ENCODE data around the gene POSTN. TPM values are rescaled to one million over a fixed set of nuclear protein-coding genes. Genes with fewer than 3 reads are reported as not detected.

POSTN gene
- total RNA-seq, 4 donors from 2014 or later = 8.3 to 28.7 (median 16.5) TPM

DNA sequence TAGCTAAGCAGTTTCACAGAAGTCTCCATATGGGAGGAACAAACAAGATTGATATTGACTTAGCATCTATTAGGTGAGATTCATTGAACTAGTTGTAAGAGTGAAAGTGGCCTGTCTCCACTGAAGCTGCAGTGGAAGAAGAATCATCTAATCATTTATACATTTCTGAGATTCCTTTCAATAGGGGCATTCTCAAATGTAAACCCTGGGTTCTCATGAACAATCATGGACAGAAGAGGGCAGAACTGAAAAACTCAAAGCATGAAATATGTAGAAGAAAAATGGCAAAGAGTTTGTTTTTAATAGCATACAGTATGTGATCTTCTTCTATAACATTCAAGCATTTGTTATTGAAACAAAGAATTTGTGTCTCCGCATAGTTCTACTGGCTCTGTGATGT lies 17.6 kb upstream of the POSTN start:
- Histone ChIP-seq H3K4me3 (no peak overlapping the region), H3K27ac (no peak overlapping the region), H3K9me3 (no peaks in the 10 kb centered on the region), H3K36me3 (no peaks in the 10 kb centered on the region), H3K4me1 (no peaks in the 10 kb centered on the region), H3K27me3 (no peaks in the 10 kb centered on the region)
- DNase-seq = no peak
- TF ChIP-seq CTCF (IDR thresholded peaks at IDR 0.05) (no peak), POLR2AphosphoS5 (IDR thresholded peaks at IDR 0.05) (no peak), EP300 (IDR thresholded peaks at IDR 0.05; ENCODE audit: low read depth) (no peak), POLR2A (IDR thresholded peaks at IDR 0.05) (no peak)
- WGBS, 2 donors (ENCODE audit: low coverage in 1 of 2) = 87 to 90% methylated on average over 1 of the region's 1 CpG
- in situ Hi-C loops (cut with MboI; ENCODE audit: low pct_ligation_motif_present in 1 of 4, low pct_unique_long_range_greater_than_20kb in 1 of 4, low sequenced_read_pairs in 3 of 4) = loop anchor here in 2 of 4 donors (25.0 kb wide), 2 partner anchors 504 to 529 kb away; partner anchors contain the start of gene CSNK1A1L (in 1 of the 2)
- intact Hi-C loops (cut with DNase I; ENCODE audit: low total_unique reads) = no loop called here

- WGBS, 2 donors (ENCODE audit: low coverage in 1 of 2) = 52 to 71% methylated on average over 2 of the region's 2 CpGs
- H3K27me3 ChIP-seq = no peaks in the 10 kb centered on the region
- TF ChIP-seq POLR2A (IDR thresholded peaks at IDR 0.05) (no peak), POLR2AphosphoS5 (IDR thresholded peaks at IDR 0.05) (no peak), EP300 (IDR thresholded peaks at IDR 0.05; ENCODE audit: low read depth) (no peak), CTCF (IDR thresholded peaks at IDR 0.05) (no peak)
- in situ Hi-C loops (cut with MboI; ENCODE audit: low pct_ligation_motif_present in 1 of 4, low pct_unique_long_range_greater_than_20kb in 1 of 4, low sequenced_read_pairs in 3 of 4) (loop anchor here in 2 of 4 donors (25.0 kb wide), 2 partner anchors 503 to 528 kb away; partner anchors contain the start of gene CSNK1A1L (in 1 of the 2)), intact Hi-C loops (cut with DNase I; ENCODE audit: low total_unique reads) (no loop called here)
- H3K36me3 ChIP-seq = no peaks in the 10 kb centered on the region
- no peak overlapping the region for H3K4me3 ChIP-seq
- no peak for DNase-seq
- no peaks in the 10 kb centered on the region for H3K4me1 ChIP-seq
- H3K27ac ChIP-seq = no peak overlapping the region
- no peaks in the 10 kb centered on the region for H3K9me3 ChIP-seq
Measured at GRCh38 chr13:37615276-37615675, 16.7 kb upstream of the POSTN start.

DNA sequence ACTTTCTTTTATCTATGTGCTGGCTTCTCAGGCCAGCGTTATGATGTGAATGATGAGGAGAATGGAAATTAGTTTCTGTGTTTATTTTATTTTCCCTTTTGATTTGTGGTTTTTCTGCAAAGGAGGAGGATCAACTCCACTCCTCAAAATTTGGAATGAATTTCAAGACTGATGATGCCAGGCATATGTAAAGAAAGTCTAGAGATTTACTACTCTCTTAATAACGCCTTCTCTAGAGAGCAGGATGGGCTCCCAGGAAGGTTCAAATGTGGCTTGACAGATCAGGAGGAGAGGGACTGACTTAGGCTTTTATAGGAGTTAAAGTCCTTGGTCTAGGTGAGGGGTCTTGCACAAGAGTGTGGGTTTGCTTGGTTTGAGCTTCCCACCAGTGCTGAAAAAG lies 15.1 kb upstream of the POSTN start:
- in situ Hi-C loops (cut with MboI; ENCODE audit: low pct_ligation_motif_present in 1 of 4, low pct_unique_long_range_greater_than_20kb in 1 of 4, low sequenced_read_pairs in 3 of 4) = loop anchor here in 2 of 4 donors (25.0 kb wide), 2 partner anchors 501 to 526 kb away; partner anchors contain the start of gene CSNK1A1L (in 1 of the 2)

DNA sequence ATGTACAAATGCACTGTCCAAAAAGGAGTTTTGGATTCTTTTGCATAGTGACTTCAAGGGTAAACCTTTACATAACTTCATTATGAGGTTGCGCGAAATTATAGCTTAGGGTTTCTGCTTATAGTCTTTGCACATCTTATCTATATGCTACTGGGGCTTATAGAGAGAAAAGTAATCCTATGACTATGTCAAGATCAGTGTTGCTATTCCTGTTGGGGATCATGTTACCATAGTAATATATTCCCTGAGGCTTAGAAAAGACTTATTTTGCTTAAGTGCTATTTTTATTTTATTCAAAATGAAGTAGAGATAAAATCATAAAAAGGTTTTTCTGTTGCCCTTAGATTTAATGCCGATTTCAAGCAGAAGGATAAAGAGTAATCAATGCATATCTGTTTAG lies 14.7 kb upstream of the POSTN start:
- in situ Hi-C loops (cut with MboI; ENCODE audit: low pct_ligation_motif_present in 1 of 4, low pct_unique_long_range_greater_than_20kb in 1 of 4, low sequenced_read_pairs in 3 of 4) (loop anchor here in 2 of 4 donors (25.0 kb wide), 2 partner anchors 501 to 526 kb away; partner anchors contain the start of gene CSNK1A1L (in 1 of the 2)), intact Hi-C loops (cut with DNase I; ENCODE audit: low total_unique reads) (no loop called here)
- TF ChIP-seq POLR2A (IDR thresholded peaks at IDR 0.05) (no peak), CTCF (IDR thresholded peaks at IDR 0.05) (no peak), EP300 (IDR thresholded peaks at IDR 0.05; ENCODE audit: low read depth) (no peak), POLR2AphosphoS5 (IDR thresholded peaks at IDR 0.05) (no peak)

More for the DNA sequence above, 15.1 kb upstream of the POSTN start:
- H3K4me1 ChIP-seq = no peaks in the 10 kb centered on the region
- H3K4me3 ChIP-seq = no peak overlapping the region
- intact Hi-C loops (cut with DNase I; ENCODE audit: low total_unique reads) = no loop called here
- H3K9me3 ChIP-seq = no peaks in the 10 kb centered on the region
- no peak for DNase-seq
- TF ChIP-seq POLR2AphosphoS5 (IDR thresholded peaks at IDR 0.05) = no peak
- TF ChIP-seq CTCF (IDR thresholded peaks at IDR 0.05) = no peak
- no peak for TF ChIP-seq POLR2A (IDR thresholded peaks at IDR 0.05)
- TF ChIP-seq EP300 (IDR thresholded peaks at IDR 0.05; ENCODE audit: low read depth) = no peak
- no peaks in the 10 kb centered on the region for H3K27me3 ChIP-seq
- H3K27ac ChIP-seq = no peak overlapping the region
- 56 to 62% methylated on average over 2 of the region's 2 CpGs for WGBS, 2 donors (ENCODE audit: low coverage in 1 of 2)
- H3K36me3 ChIP-seq = no peaks in the 10 kb centered on the region

More for the DNA sequence above, 14.7 kb upstream of the POSTN start:
- Histone ChIP-seq H3K27me3 (no peaks in the 10 kb centered on the region), H3K27ac (no peak overlapping the region), H3K9me3 (no peaks in the 10 kb centered on the region), H3K4me3 (no peak overlapping the region), H3K36me3 (no peaks in the 10 kb centered on the region), H3K4me1 (no peaks in the 10 kb centered on the region)
- DNase-seq = no peak
- WGBS, 2 donors (ENCODE audit: low coverage in 1 of 2) = 86 to 89% methylated on average over 3 of the region's 3 CpGs
